Peyer's patch (tissue), 4 donors: ENCODE data around the gene KRTAP3-2.
"Not testable (repeated sequence)": the region's sequence is repeated elsewhere in the genome, so short reads cannot be mapped to it uniquely, and the experiment has no call there.

ENCODE experiments used
- CTCF ChIP-seq, 6 experiments: fragments of 450-650 bp in 4 of 6; fragments of 200-600 bp in 2 of 6; sonication (generic) in 1 of 6; IDR thresholded peaks; one replicate each; pipeline ENCODE4 v1.5.1; 2017 to 2019; ENCODE audit warnings: antibody characterized with exemption in 6 of 6, mild to moderate bottlenecking in 3 of 6, moderate library complexity in 1 of 6
- POLR2A ChIP-seq, 2 donors: fragments of 450-650 bp; IDR thresholded peaks; one replicate each; pipeline ENCODE4 v1.5.1; 2017; ENCODE audit warnings: antibody characterized with exemption in 2 of 2, mild to moderate bottlenecking in 2 of 2, moderate library complexity in 2 of 2

- TF ChIP-seq CTCF, POLR2A (IDR thresholded peaks at IDR 0.05): not testable (repeated sequence)
Measured at GRCh38 chr17:41040783-41041571, 41.3 kb upstream of the KRTAP3-2 start, which contains the start of gene KRTAP1-1.
